ENCODE measurements around the gene TMEM91. TPM values are rescaled to one million over a fixed set of nuclear protein-coding genes. Genes with fewer than 3 reads are reported as not detected.

TMEM91 gene
- total and polyA plus RNA-seq, 9 of the 15 experiments (the other 6 are each of a cell fraction or from before 2014, with no cell fraction given): 1.2 to 5.2 (median 2.7) TPM

GRCh38 chr19:41397086-41398049 lies 21.0 kb downstream of the TMEM91 start, which contains the start of the genes BCKDHA and EXOSC5 (continued):
- peak; percentile 100 for TF ChIP-seq MAX (CRISPR knock-in tag; IDR thresholded peaks at IDR 0.05)
- no peak for TF ChIP-seq UBTF (IDR thresholded peaks at IDR 0.05; ENCODE audit: borderline replicate concordance in 1 of 2, low read depth in 2 of 2, low read length in 2 of 2)
- TF ChIP-seq PML (IDR thresholded peaks at IDR 0.05; ENCODE audit: low read length): peak; percentile 72
- TF ChIP-seq SIN3A (IDR thresholded peaks at IDR 0.05; ENCODE audit: borderline replicate concordance in 2 of 2, control insufficient read depth in 1 of 2, low read depth in 2 of 2, low read length in 2 of 2): peak; percentile 98
- TF ChIP-seq GABPA (tag; conservative IDR thresholded peaks at IDR 0.05; ENCODE audit: low read depth): peak; percentile 86
- peak; percentile 25; the same call in 1 of the 2 replicates for TF ChIP-seq ZBTB7A (IDR thresholded peaks at IDR 0.05; ENCODE audit: borderline replicate concordance, control insufficient read depth, low read depth, low read length)
- peak; percentile 99 to 100 for TF ChIP-seq FOXK2 (conservative IDR thresholded peaks at IDR 0.05 in 1 of 2, IDR thresholded peaks at IDR 0.05 in 1 of 2; ENCODE audit: low read depth in 2 of 2)
- TF ChIP-seq MTA2 (IDR thresholded peaks at IDR 0.05; ENCODE audit: low read depth): no peak
- TF ChIP-seq ZNF717 (CRISPR knock-in tag; IDR thresholded peaks at IDR 0.05): no peak
- TF ChIP-seq GTF2B (IDR thresholded peaks at IDR 0.05; ENCODE audit: extremely low read depth, insufficient read length): no peak
- TF ChIP-seq CC2D1A (IDR thresholded peaks at IDR 0.05): no peak
- TF ChIP-seq NCOR1 (IDR thresholded peaks at IDR 0.05): no peak
- TF ChIP-seq CHCHD3 (CRISPR knock-in tag; IDR thresholded peaks at IDR 0.05): no peak
- no peak for TF ChIP-seq EZH2 (IDR thresholded peaks at IDR 0.05; ENCODE audit: borderline replicate concordance, low read depth, low read length)
- TF ChIP-seq ARID2 (IDR thresholded peaks at IDR 0.05): no peak
- no peak for TF ChIP-seq NR3C1 (CRISPR knock-in tag; IDR thresholded peaks at IDR 0.05)
- TF ChIP-seq FOXA3 (CRISPR knock-in tag; conservative IDR thresholded peaks at IDR 0.05 in 1 of 2, IDR thresholded peaks at IDR 0.05 in 1 of 2): no peak; a peak in 1 of 4 replicates
- TF ChIP-seq MECOM (CRISPR knock-in tag; IDR thresholded peaks at IDR 0.05): no peak
- TF ChIP-seq ZNF184 (CRISPR knock-in tag; IDR thresholded peaks at IDR 0.05): no peak
- TF ChIP-seq KDM4B (IDR thresholded peaks at IDR 0.05; ENCODE audit: borderline replicate concordance in 2 of 2, low read depth in 1 of 2): 0 out of 4 replicates have a peak, but pooled peaks of 1 of the 2 experiments have one; percentile 11
- no peak for TF ChIP-seq ZNF57 (CRISPR knock-in tag; IDR thresholded peaks at IDR 0.05)

Data from K562 (cell line).